Measurements from ENCODE around the gene UBE2F.

DNA sequence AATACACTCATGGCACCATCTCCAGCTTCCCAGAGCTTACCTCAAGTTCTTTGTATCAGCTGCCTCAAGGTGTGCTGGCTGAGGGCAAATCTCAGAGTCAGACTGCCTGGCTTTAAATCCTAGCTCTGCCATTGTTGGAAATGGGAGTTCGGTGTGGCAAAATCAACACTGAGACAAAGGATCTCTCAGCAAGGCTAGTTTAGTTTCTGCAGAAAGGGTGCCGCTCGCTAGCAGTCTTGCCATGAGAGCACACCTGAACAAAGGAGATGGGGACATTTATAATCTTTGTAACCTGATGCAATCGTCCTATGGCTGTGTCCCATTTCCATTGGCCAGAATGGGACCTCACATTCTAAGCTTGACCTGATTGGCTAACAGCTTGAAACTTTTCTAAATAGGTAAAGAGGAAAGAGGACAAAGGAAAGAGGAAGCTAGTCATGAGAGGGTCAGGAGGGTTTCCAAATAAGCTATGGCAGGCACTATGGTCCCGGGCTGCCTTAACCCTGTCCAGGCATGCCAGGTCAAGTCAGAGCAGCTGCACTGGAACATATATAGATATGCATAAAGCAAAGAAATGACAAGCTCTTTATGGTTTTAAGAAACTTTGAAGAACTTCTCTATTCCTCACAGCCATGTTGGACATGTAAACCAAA is 4.3 kb upstream of the UBE2F start:
- no peak for TF ChIP-seq CTCF (IDR thresholded peaks at IDR 0.05; ENCODE audit: insufficient read depth, low read length)
- TF ChIP-seq POLR2AphosphoS5 (IDR thresholded peaks at IDR 0.05; ENCODE audit: low read depth), result no peak
- no peak for TF ChIP-seq SPI1 (IDR thresholded peaks at IDR 0.05; ENCODE audit: borderline replicate concordance, low read depth)

Measured in HL-60 (cell line).